HL-60 (cell line): ENCODE data around the gene RNF222.
"Not testable (repeated sequence)": the region's sequence is repeated elsewhere in the genome, so short reads cannot be mapped to it uniquely, and the experiment has no call there.

Experiments used
- DNase-seq, 2 experiments: peaks; one replicate each; pipeline ENCODE4 v3.0.0-alpha.2; 2010 to 2020; ENCODE audit warnings: low read depth in 1 of 2, low spot score in 1 of 2
- H3K27ac ChIP-seq: fragments of 250-450 bp; sonication (Bioruptor Pico); replicated peaks from 2 replicates; pipeline ENCODE4 v1.5.1; 2020; ENCODE audit warnings: mild to moderate bottlenecking, moderate library complexity
- H3K27me3 ChIP-seq: fragments of 250-450 bp; sonication (Bioruptor Pico); 2 replicates; pipeline ENCODE4 v1.5.1; 2021; ENCODE audit warnings: mild to moderate bottlenecking, moderate library complexity; ENCODE audit not compliant: insufficient read depth, poor library complexity, severe bottlenecking
- H3K4me3 ChIP-seq: replicated peaks from 2 replicates; pipeline ENCODE4 v1.5.1; 2011; ENCODE audit warnings: mild to moderate bottlenecking, control low read depth, low read length; ENCODE audit not compliant: insufficient read depth
- GABPA ChIP-seq: IDR thresholded peaks from 2 replicates; pipeline ENCODE4 v1.6.1; 2012; ENCODE audit warnings: low read depth
- POLR2AphosphoS5 ChIP-seq: IDR thresholded peaks from 2 replicates; pipeline ENCODE4 v1.6.1; 2012; ENCODE audit warnings: low read depth
- SPI1 ChIP-seq: IDR thresholded peaks from 2 replicates; pipeline ENCODE4 v1.6.1; 2012; ENCODE audit warnings: low read depth, mild to moderate bottlenecking, borderline replicate concordance
- TF ChIP-seq, protein P1 (sequence below): IDR thresholded peaks from one replicate; pipeline ENCODE4 v1.5.1; 2011; ENCODE audit warnings: low read length, control low read depth, inconsistent platforms; ENCODE audit not compliant: insufficient read depth
- TF ChIP-seq, protein P2 (sequence below): IDR thresholded peaks from 2 replicates; pipeline ENCODE4 v1.6.1; 2012; ENCODE audit warnings: low read depth; ENCODE audit not compliant: insufficient replicate concordance

RNF222 gene

DNA sequence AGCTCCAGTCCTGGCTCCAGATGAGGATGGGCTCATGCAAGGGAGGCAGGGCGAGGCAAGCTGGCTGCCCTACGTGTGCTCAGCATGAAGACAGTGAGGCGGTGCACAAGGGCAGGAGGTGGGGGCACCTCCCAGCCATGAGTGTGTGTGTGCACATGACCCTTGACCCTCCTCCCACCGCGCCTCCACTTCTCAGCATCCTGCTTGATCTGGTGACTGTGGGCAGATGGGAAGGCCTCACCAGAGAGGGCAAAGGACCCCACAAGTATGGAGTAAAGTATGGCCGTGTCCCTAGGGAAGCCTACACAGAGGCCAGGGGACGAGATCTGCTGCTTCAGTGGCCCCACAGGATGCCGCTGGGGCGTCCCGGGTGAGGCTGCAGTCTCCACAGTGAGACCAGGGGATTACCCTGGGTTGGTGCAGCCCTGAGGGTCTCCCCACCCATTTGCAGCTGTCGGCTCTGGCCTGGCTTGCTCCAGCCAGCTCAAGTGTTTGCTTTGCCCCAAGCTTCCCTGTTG is 7.9 kb upstream of the RNF222 start:
- H3K27me3 ChIP-seq: no peaks in the 10 kb centered on the region

DNA sequence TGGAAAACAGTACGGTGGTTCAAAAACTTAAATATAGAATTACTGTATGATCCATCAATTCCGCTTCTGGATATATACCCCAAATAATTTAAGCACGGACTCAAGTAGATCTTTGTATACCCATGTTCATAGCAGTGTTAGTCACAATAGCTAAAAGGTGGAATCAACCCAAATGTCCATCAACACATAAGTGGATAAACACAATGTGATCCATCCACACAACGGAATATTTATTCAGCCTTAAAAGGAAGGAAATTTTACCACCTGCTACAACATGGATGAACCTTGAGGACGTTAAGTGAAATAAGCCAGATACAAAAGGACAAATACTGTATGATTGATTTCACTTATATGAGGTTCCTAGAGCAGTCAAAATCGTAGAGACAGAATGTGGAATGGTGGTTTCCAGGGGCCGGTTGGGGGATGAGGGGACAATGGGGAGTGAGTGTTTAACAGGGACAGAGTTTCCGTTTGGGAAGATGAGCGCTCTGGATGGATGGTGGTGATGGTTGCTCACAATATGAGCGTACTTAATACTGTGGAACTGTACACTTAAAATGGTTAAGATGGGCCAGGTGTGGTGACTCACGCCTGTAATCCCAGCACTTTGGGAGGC is 5.4 kb upstream of the RNF222 start:
- TF ChIP-seq, protein P1, sequence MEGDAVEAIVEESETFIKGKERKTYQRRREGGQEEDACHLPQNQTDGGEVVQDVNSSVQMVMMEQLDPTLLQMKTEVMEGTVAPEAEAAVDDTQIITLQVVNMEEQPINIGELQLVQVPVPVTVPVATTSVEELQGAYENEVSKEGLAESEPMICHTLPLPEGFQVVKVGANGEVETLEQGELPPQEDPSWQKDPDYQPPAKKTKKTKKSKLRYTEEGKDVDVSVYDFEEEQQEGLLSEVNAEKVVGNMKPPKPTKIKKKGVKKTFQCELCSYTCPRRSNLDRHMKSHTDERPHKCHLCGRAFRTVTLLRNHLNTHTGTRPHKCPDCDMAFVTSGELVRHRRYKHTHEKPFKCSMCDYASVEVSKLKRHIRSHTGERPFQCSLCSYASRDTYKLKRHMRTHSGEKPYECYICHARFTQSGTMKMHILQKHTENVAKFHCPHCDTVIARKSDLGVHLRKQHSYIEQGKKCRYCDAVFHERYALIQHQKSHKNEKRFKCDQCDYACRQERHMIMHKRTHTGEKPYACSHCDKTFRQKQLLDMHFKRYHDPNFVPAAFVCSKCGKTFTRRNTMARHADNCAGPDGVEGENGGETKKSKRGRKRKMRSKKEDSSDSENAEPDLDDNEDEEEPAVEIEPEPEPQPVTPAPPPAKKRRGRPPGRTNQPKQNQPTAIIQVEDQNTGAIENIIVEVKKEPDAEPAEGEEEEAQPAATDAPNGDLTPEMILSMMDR: no peak
- TF ChIP-seq POLR2AphosphoS5 (no peak), GABPA (no peak), SPI1 (no peak)
- TF ChIP-seq, protein P2, sequence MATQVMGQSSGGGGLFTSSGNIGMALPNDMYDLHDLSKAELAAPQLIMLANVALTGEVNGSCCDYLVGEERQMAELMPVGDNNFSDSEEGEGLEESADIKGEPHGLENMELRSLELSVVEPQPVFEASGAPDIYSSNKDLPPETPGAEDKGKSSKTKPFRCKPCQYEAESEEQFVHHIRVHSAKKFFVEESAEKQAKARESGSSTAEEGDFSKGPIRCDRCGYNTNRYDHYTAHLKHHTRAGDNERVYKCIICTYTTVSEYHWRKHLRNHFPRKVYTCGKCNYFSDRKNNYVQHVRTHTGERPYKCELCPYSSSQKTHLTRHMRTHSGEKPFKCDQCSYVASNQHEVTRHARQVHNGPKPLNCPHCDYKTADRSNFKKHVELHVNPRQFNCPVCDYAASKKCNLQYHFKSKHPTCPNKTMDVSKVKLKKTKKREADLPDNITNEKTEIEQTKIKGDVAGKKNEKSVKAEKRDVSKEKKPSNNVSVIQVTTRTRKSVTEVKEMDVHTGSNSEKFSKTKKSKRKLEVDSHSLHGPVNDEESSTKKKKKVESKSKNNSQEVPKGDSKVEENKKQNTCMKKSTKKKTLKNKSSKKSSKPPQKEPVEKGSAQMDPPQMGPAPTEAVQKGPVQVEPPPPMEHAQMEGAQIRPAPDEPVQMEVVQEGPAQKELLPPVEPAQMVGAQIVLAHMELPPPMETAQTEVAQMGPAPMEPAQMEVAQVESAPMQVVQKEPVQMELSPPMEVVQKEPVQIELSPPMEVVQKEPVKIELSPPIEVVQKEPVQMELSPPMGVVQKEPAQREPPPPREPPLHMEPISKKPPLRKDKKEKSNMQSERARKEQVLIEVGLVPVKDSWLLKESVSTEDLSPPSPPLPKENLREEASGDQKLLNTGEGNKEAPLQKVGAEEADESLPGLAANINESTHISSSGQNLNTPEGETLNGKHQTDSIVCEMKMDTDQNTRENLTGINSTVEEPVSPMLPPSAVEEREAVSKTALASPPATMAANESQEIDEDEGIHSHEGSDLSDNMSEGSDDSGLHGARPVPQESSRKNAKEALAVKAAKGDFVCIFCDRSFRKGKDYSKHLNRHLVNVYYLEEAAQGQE: no peak
- no peaks in the 10 kb centered on the region for H3K27me3 ChIP-seq
- DNase-seq: no peak

More for the DNA sequence above, 7.9 kb upstream of the RNF222 start:
- TF ChIP-seq SPI1 (no peak), POLR2AphosphoS5 (no peak)
- DNase-seq: no peak
- H3K27ac ChIP-seq: no peak overlapping the region
- H3K4me3 ChIP-seq: no peak overlapping the region

DNA sequence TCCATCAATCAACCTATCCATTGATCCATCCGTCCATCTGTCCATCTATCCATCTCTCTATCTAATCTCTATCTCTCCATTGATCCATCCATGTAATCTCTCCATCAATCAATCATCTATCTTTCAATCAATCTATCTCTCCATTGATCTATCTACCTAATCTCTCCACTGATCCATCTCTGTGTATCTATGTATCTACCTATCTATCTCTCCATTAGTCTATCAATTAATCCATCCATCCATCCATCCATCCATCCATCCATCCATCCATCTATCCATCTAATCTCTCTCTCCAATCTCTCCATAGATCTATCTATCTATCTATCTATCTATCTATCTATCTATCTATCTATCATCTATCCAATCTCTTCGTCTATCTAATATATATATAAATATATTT is 3.5 kb upstream of the RNF222 start:
- TF ChIP-seq, protein P2: no peak
- TF ChIP-seq, protein P1: no peak
- TF ChIP-seq POLR2AphosphoS5: no peak
- TF ChIP-seq GABPA: no peak
- TF ChIP-seq SPI1: no peak
- no peaks in the 10 kb centered on the region for H3K27me3 ChIP-seq
- no peak overlapping the region for H3K4me3 ChIP-seq
- DNase-seq: no peak
- no peak overlapping the region for H3K27ac ChIP-seq

More for the DNA sequence above, 5.4 kb upstream of the RNF222 start:
- Histone ChIP-seq H3K4me3 (no peak overlapping the region), H3K27ac (no peak overlapping the region)

DNA sequence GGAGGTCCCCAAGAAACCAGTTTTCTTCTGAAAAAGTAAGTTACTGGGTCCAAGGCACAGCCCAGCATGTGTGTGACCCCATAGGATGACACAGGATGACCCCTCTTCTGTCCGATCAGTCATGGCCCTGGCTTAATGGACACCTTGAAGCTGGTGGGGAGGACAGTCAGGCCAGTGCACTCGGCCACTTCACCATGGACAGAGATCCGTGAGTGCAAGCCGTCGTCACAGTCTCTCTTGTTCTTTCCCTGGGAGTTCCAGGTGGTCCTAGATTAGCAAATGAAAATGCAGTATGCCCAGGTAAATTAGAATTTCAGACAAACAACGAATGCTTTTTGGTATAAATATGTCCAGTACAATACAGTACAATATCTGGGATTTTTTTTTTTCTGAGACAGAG is 1.4 kb upstream of the RNF222 start:
- TF ChIP-seq GABPA: no peak
- no peak for TF ChIP-seq POLR2AphosphoS5
- no peak for TF ChIP-seq SPI1
- TF ChIP-seq, protein P1: no peak
- TF ChIP-seq, protein P2: no peak
- Histone ChIP-seq H3K27ac (no peak overlapping the region), H3K27me3 (no peaks in the 10 kb centered on the region), H3K4me3 (no peak overlapping the region)
- DNase-seq: no peak

DNA sequence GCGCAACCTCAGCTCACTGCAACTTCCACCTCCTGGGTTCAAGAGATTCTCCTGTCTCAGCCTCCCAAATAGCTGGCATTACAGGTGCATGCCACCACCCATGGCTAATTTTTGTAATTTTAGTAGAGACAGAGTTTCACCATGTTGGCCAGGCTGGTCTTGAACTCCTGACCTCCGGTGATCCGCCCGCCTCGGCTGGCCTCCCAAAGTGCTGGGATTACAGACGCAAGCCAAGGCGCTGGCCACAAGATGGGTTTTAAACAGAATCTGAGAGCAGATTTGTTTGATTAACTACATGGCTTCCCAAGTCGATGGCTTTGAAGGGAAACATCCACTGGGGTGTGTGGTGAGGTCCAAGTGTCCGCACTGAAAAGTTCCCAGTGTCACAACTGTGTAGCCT is 3.1 kb downstream of the RNF222 start:
- H3K4me3 ChIP-seq, H3K27me3 ChIP-seq, DNase-seq, H3K27ac ChIP-seq: not testable (repeated sequence)
